SK-N-SH (cell line): Measurements from ENCODE around the gene REXO1. TPM values are rescaled to one million over a fixed set of nuclear protein-coding genes. Genes with fewer than 3 reads are reported as not detected.
A peak's percentile ranks its signal among the peaks of the same experiment; 100 is the strongest.

Experiments used
- CTCF ChIA-PET: fragments of 300-600, 350-600 bp; formaldehyde crosslinking; extraction: SDS; loops from one replicate; lab custom pipeline; 2021; lab: Yijun Ruan, JAX
- POLR2A ChIA-PET: fragments of 350-600 bp; sonication (Branson Sonifier 250); formaldehyde crosslinking; extraction: SDS; loops from one replicate; lab custom pipeline; 2020; ENCODE audit warnings: antibody characterized with exemption, inconsistent platforms; lab: Yijun Ruan, JAX
- DNase-seq: peaks from one replicate; pipeline ENCODE4 v3.0.0; 2012
- H2AFZ ChIP-seq: fragments of 200-600 bp; sonication (generic); 2 replicates; pipeline ENCODE4 v1.8.1; 2016; ENCODE audit warnings: antibody characterized with exemption, mild to moderate bottlenecking, low read depth
- H3F3A ChIP-seq: fragments of 200-600 bp; sonication (generic); replicated peaks from 2 replicates; pipeline ENCODE3; 2016; ENCODE audit warnings: antibody characterized with exemption, mild to moderate bottlenecking; ENCODE audit not compliant: insufficient read depth
- H3K27ac ChIP-seq, 2 experiments: fragments of 200-500 bp in 1 of 2; fragments of 200-600 bp in 1 of 2; sonication (Bioruptor generic) in 1 of 2; sonication (generic), shearing (Covaris generic) in 1 of 2; 2 replicates each; pipeline versions ENCODE4 v1.5.1 to v1.6.1; 2014 to 2016; ENCODE audit warnings: low read depth in 2 of 2, inconsistent platforms in 1 of 2, low read length in 1 of 2, mild to moderate bottlenecking in 1 of 2, mixed read lengths in 1 of 2
- H3K27me3 ChIP-seq: fragments of 200-600 bp; sonication (generic), shearing (Covaris generic); 2 replicates; pipeline ENCODE4 v1.6.1; 2016; ENCODE audit warnings: mixed run types; ENCODE audit not compliant: insufficient read depth
- H3K36me3 ChIP-seq, 2 experiments: fragments of 200-500 bp in 1 of 2; fragments of 200-600 bp in 1 of 2; sonication (Bioruptor generic) in 1 of 2; sonication (generic) in 1 of 2; replicated peaks in 1 of 2; 2 replicates each; pipeline versions ENCODE3 to v1.5.1; 2014 to 2016; ENCODE audit warnings: low read length in 1 of 2, mild to moderate bottlenecking in 1 of 2; ENCODE audit not compliant: insufficient read depth in 2 of 2, control insufficient read depth in 1 of 2
- H3K4me1 ChIP-seq, 2 experiments: fragments of 200-500 bp in 1 of 2; fragments of 200-600 bp in 1 of 2; sonication (Bioruptor generic) in 1 of 2; sonication (generic), shearing (Covaris generic) in 1 of 2; 2 replicates each; pipeline versions ENCODE4 v1.5.1 to v1.6.1; 2014 to 2016; ENCODE audit warnings: low read depth in 1 of 2, low read length in 1 of 2, mixed run types in 1 of 2; ENCODE audit not compliant: insufficient read depth in 2 of 2, control insufficient read depth in 1 of 2
- H3K4me2 ChIP-seq: fragments of 200-600 bp; sonication (generic), shearing (Covaris generic); 2 replicates; pipeline ENCODE4 v1.6.1; 2017; ENCODE audit warnings: mixed run types
- H3K4me3 ChIP-seq, 2 experiments: fragments of 200-500 bp in 1 of 2; fragments of 200-600 bp in 1 of 2; sonication (Bioruptor generic) in 1 of 2; sonication (generic), shearing (Covaris generic) in 1 of 2; 2 replicates each; pipeline versions ENCODE4 v1.5.1 to v1.8.1; 2014 to 2016; ENCODE audit warnings: low read depth in 2 of 2, inconsistent platforms in 1 of 2, low read length in 1 of 2, mild to moderate bottlenecking in 1 of 2, mixed read lengths in 1 of 2, moderate library complexity in 1 of 2
- H3K79me2 ChIP-seq: fragments of 200-600 bp; sonication (generic); 2 replicates; pipeline ENCODE4 v1.8.1; 2017; ENCODE audit warnings: mild to moderate bottlenecking; ENCODE audit not compliant: insufficient read depth
- H3K9ac ChIP-seq: fragments of 200-600 bp; sonication (generic); 2 replicates; pipeline ENCODE4 v1.6.1; 2017; ENCODE audit warnings: mixed run types
- H3K9me2 ChIP-seq: fragments of 200-600 bp; sonication (generic); 2 replicates; pipeline ENCODE4 v1.6.1; 2017; ENCODE audit warnings: mixed run types
- H3K9me3 ChIP-seq: fragments of 200-600 bp; sonication (generic); 2 replicates; pipeline ENCODE4 v1.6.1; 2017; ENCODE audit warnings: mixed run types, mild to moderate bottlenecking, moderate library complexity
- H4K20me1 ChIP-seq: fragments of 200-600 bp; sonication (generic); 2 replicates; pipeline ENCODE4 v1.6.1; 2017; ENCODE audit warnings: mild to moderate bottlenecking, mixed run types; ENCODE audit not compliant: insufficient read depth
- CHD2 ChIP-seq: fragments of 150-350 bp; IDR thresholded peaks from 2 replicates; pipeline ENCODE4 v1.6.1; 2018; ENCODE audit warnings: low read length; ENCODE audit not compliant: partially characterized antibody
- ELF1 ChIP-seq: IDR thresholded peaks from 2 replicates; pipeline ENCODE4 v1.4.0; 2012
- GABPA ChIP-seq: IDR thresholded peaks from 2 replicates; pipeline ENCODE4 v1.4.0; 2012; ENCODE audit warnings: low read depth, mild to moderate bottlenecking
- GATA2 ChIP-seq: sonication (generic); formaldehyde crosslinking; IDR thresholded peaks from 2 replicates; pipeline ENCODE4 v1.5.0; 2020; ENCODE audit warnings: mild to moderate bottlenecking, missing genetic modification reagents
- IRF3 ChIP-seq: fragments of 150-350 bp; IDR thresholded peaks from 2 replicates; pipeline ENCODE4 v1.6.1; 2016; ENCODE audit warnings: mild to moderate bottlenecking, low read depth, low read length
- MAX ChIP-seq: IDR thresholded peaks from 2 replicates; pipeline ENCODE4 v1.4.0; 2012; ENCODE audit warnings: low read depth
- MXI1 ChIP-seq: IDR thresholded peaks from 2 replicates; pipeline ENCODE4 v1.6.1; 2012; ENCODE audit warnings: mild to moderate bottlenecking, low read depth, low read length, improper control_type of control experiment
- NFIC ChIP-seq: IDR thresholded peaks from 2 replicates; pipeline ENCODE4 v1.4.0; 2012; ENCODE audit warnings: borderline replicate concordance
- POLR2AphosphoS5 ChIP-seq: IDR thresholded peaks from 2 replicates; pipeline ENCODE4 v1.6.1; 2012; ENCODE audit warnings: low read depth, low read length
- RCOR1 ChIP-seq: fragments of 150-350 bp; IDR thresholded peaks from 2 replicates; pipeline ENCODE4 v1.6.1; 2017; ENCODE audit warnings: antibody characterized with exemption, low read length
- SMC3 ChIP-seq: IDR thresholded peaks from 2 replicates; pipeline ENCODE4 v1.6.1; 2012; ENCODE audit warnings: low read depth, low read length, improper control_type of control experiment
- TAF1 ChIP-seq: IDR thresholded peaks from 2 replicates; pipeline ENCODE4 v1.6.1; 2012; ENCODE audit warnings: low read depth, mild to moderate bottlenecking, low read length, moderate library complexity, borderline replicate concordance
- TCF12 ChIP-seq: IDR thresholded peaks from 2 replicates; pipeline ENCODE4 v1.4.0; 2012
- TEAD4 ChIP-seq: IDR thresholded peaks from 2 replicates; pipeline ENCODE4 v1.4.0; 2012; ENCODE audit warnings: mild to moderate bottlenecking, borderline replicate concordance; ENCODE audit not compliant: insufficient read depth
- USF2 ChIP-seq: fragments of 150-350 bp; IDR thresholded peaks from 2 replicates; pipeline ENCODE4 v1.6.1; 2017; ENCODE audit warnings: antibody characterized with exemption, low read length, low read depth, borderline replicate concordance
- YY1 ChIP-seq: IDR thresholded peaks from 2 replicates; pipeline ENCODE4 v1.4.0; 2012; ENCODE audit warnings: low read depth, mild to moderate bottlenecking
- ZBTB33 ChIP-seq: IDR thresholded peaks from 2 replicates; pipeline ENCODE4 v1.4.0; 2012; ENCODE audit warnings: low read depth, borderline replicate concordance
- WGBS: methylation state at CpG from one replicate; pipeline ENCODE4 v1.1.6; 2017; ENCODE audit warnings: low lambda C conversion rate; 5-methylcytosine and 5-hydroxymethylcytosine counted together
- polyA plus RNA-seq, 3 experiments: library from polyadenylated mRNA; depleted of rRNA; stranded (reverse); fragments of >200 nt; gene quantifications; 2 replicates each; pipeline ENCODE4 v1.2.3, GENCODE V29; 2012

Gene REXO1
- polyA plus RNA-seq, 1 of the 3 experiments (the other 2 are of a cell fraction) = 18.8 TPM

- H3K27me3 ChIP-seq = no peaks in the 10 kb centered on the region
- ChIA-PET POLR2A (no interaction called here), CTCF (interaction anchor here (1.0 to 15.0 kb wide), 5 partner anchors 9 to 300 kb away, joined by 3 to 188 read pairs (median 4); no protein-coding TSS in a partner anchor)
- no peaks in the 10 kb centered on the region for H3K9me2 ChIP-seq
- peaks cover 87% of the 10 kb centered on the region for H4K20me1 ChIP-seq
- peak overlapping the region; percentile 84 to 94 for H3K4me3 ChIP-seq
- H3K79me2 ChIP-seq = peaks cover 81% of the 10 kb centered on the region
- H2AFZ ChIP-seq = no peak overlapping the region; the same call in 1 of the 2 replicates
- DNase-seq = no peak
- H3F3A ChIP-seq = peaks cover 19% of the 10 kb centered on the region
- TF ChIP-seq MXI1 (no peak), NFIC (no peak), CHD2 (no peak)
- H3K4me1 ChIP-seq = peaks cover 7 to 18% of the 10 kb centered on the region in 2 experiments; a peak in 1 of 4 replicates
- no peaks in the 10 kb centered on the region for H3K9me3 ChIP-seq
- H3K9ac ChIP-seq = peak overlapping the region; percentile 99; the same call in 1 of the 2 replicates
- WGBS = 83% methylated on average over 22 of the region's 29 CpGs
- peaks cover 6 to 7% of the 10 kb centered on the region in 2 experiments for H3K36me3 ChIP-seq
- H3K4me2 ChIP-seq = peak overlapping the region; percentile 100
- H3K27ac ChIP-seq = no peak overlapping the region
Measured at GRCh38 chr19:1846517-1847204, 1.6 kb downstream of the REXO1 start.

GRCh38 chr19:1845642-1846041, 2.6 kb downstream of the REXO1 start:
- Histone ChIP-seq H3K9me2 (no peaks in the 10 kb centered on the region), H3K36me3 (peaks cover 6 to 7% of the 10 kb centered on the region in 2 experiments), H3F3A (peaks cover 19% of the 10 kb centered on the region), H3K9me3 (no peaks in the 10 kb centered on the region), H3K79me2 (peaks cover 81% of the 10 kb centered on the region), H3K4me1 (peaks cover 7 to 18% of the 10 kb centered on the region in 2 experiments; a peak in 1 of 4 replicates), H3K27me3 (no peaks in the 10 kb centered on the region), H3K27ac (no peak overlapping the region), H2AFZ (no peak overlapping the region), H4K20me1 (peaks cover 87% of the 10 kb centered on the region), H3K4me2 (no peak overlapping the region), H3K9ac (no peak overlapping the region), H3K4me3 (no peak overlapping the region)
- ChIA-PET CTCF (interaction anchor here (0.8 to 15.0 kb wide), 4 partner anchors 8 to 299 kb away, joined by 3 to 188 read pairs (median 23); no protein-coding TSS in a partner anchor), POLR2A (no interaction called here)
- WGBS = 97% methylated on average over 11 of the region's 11 CpGs
- TF ChIP-seq GABPA (no peak), CHD2 (no peak), TCF12 (no peak), MAX (no peak), NFIC (no peak)
- DNase-seq = no peak

- ChIA-PET POLR2A (no interaction called here), CTCF (interaction anchor here (0.6 to 15.0 kb wide), 4 partner anchors 8 to 19 kb away, joined by 3 to 188 read pairs (median 22); no protein-coding TSS in a partner anchor)
- no peak overlapping the region for H3K4me3 ChIP-seq
- no peaks in the 10 kb centered on the region for H3K9me2 ChIP-seq
- peaks cover 87% of the 10 kb centered on the region for H4K20me1 ChIP-seq
- DNase-seq = no peak
- TF ChIP-seq ZBTB33 = no peak
- no peak for TF ChIP-seq SMC3
- TF ChIP-seq POLR2AphosphoS5 = no peak
- no peak for TF ChIP-seq IRF3
- no peak for TF ChIP-seq TEAD4
- no peak for TF ChIP-seq NFIC
- TF ChIP-seq YY1 = no peak
- no peak for TF ChIP-seq ELF1
- no peak for TF ChIP-seq GATA2
- TF ChIP-seq TAF1 = no peak
- no peak for TF ChIP-seq RCOR1
- TF ChIP-seq GABPA = no peak
- TF ChIP-seq USF2 = no peak
- H3K27ac ChIP-seq = no peak overlapping the region
- H3K9ac ChIP-seq = no peak overlapping the region
- no peaks in the 10 kb centered on the region for H3K9me3 ChIP-seq
- H3K36me3 ChIP-seq = peaks cover 6 to 7% of the 10 kb centered on the region in 2 experiments
- 100% methylated on average over 5 of the region's 16 CpGs for WGBS
- no peak overlapping the region for H2AFZ ChIP-seq
- no peak overlapping the region for H3K4me2 ChIP-seq
- peaks cover 7 to 18% of the 10 kb centered on the region in 2 experiments; a peak in 1 of 4 replicates for H3K4me1 ChIP-seq
- H3F3A ChIP-seq = peaks cover 15% of the 10 kb centered on the region
- H3K27me3 ChIP-seq = no peaks in the 10 kb centered on the region
- H3K79me2 ChIP-seq = peaks cover 85% of the 10 kb centered on the region
Measured at GRCh38 chr19:1845125-1845515, 3.2 kb downstream of the REXO1 start.
